M059J (cell line): ENCODE results near the gene GPR148. TPM values are rescaled to one million over a fixed set of nuclear protein-coding genes. Genes with fewer than 3 reads are reported as not detected.
A peak's percentile ranks its signal among the peaks of the same experiment; 100 is the strongest.
"Not testable (repeated sequence)": the region's sequence is repeated elsewhere in the genome, so short reads cannot be mapped to it uniquely, and the experiment has no call there.

Experiments used
- DNase-seq: peaks from one replicate; pipeline ENCODE4 v3.0.0-alpha.2; 2012; ENCODE audit warnings: low read depth
- total RNA-seq: library from RNA; depleted of rRNA; stranded (reverse); fragments of >200 nt; shearing (Covaris generic); gene quantifications from 2 replicates; pipeline ENCODE4 v1.2.3, GENCODE V29; 2014; rRNA removed

GPR148 gene, protein sequence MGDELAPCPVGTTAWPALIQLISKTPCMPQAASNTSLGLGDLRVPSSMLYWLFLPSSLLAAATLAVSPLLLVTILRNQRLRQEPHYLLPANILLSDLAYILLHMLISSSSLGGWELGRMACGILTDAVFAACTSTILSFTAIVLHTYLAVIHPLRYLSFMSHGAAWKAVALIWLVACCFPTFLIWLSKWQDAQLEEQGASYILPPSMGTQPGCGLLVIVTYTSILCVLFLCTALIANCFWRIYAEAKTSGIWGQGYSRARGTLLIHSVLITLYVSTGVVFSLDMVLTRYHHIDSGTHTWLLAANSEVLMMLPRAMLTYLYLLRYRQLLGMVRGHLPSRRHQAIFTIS
- total RNA-seq = not detected in 2 replicates

DNA sequence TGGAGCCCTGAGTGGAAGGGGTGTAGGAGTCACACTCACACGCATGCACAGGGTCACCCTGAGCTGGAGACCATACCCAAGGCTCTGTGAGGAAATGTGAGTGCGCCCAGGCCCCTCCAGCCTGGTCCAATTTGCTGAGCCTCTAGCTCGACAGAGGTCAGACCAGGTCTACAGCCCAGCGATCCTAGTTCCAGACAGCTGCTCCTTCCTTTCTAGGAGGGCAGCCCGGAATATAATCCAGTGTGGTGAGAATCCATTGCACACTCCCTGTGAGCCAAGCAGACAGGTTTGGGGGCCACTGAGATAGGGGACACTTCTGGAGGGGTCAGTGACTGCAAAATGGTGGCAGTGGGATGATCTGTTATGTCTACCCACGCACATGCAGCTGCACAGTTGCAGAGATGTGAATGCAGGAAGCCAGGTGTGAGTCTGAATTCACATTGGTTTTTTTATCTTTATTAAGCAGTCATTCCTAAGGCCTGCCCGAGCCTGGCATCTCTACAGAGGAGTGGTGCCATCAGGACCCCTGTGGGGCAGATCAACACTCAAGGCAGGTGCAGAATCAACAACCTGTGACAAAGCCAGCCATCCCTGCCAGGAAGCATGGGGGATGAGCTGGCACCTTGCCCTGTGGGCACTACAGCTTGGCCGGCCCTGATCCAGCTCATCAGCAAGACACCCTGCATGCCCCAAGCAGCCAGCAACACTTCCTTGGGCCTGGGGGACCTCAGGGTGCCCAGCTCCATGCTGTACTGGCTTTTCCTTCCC, at the start of gene GPR148:
Gene GPR148, plus strand, starts transcription at position 522 of the 768 bp plus-strand sequence. Its CDS starts 82 bp downstream, at position 604.
- DNase-seq = no peak

DNA sequence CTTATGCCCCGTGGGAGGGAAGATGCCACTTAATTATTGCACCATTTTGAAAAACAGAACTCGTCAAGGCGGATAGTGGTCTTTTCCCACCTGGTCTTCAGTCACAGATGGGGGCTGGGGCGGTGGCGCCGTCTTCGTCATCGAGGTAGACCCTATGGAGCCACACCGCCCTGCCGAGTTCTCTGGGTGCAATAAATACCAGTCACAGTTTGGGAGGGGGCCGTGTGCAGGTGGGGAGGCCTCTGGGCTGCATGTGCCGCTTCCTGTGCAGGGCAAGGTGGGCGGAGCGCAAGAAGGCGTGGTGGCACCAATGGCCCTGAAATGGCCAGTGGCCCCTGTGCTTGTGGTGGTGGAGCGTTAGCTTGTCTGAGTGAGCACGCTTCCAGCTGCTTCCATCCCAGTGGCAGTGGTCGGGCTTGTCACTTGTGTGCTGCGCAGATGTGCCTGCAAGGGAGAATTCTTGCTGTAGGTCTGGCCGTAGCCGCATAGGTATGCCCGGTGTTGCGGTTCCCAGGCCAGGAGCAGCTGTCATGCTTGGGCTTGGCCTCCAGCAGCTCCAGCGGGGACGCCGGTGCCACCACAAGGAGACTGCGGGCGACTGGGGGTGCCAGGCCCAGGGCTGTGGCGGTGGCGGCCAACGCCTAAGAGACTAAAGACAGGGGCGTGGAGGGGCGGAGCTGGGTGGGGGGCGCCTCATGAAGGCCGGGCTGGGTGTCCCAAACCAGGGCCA, 36.7 kb upstream of the GPR148 start:
- DNase-seq = not testable (repeated sequence)

DNA sequence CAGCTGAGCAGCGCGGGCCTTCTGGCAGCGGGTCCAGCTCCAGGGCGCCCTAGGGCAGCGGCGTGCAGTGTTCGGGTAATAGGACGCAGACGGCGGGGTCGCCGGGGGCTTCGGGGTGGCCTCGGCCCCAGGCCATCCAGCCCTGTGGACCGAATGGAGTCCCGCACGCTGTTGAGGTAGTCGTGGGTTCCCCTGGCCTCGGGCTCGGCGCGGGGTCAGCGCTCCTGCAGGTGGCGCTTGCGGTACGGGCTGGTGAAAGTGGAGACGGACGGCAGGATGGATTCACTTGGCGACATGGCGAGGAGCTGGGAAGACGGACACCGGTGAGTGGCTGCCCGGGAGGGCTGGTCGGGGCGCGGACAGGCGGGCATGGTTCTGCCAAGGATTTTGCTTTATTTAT, 35.4 kb upstream of the GPR148 start:
- DNase-seq = peak; percentile 17

DNA sequence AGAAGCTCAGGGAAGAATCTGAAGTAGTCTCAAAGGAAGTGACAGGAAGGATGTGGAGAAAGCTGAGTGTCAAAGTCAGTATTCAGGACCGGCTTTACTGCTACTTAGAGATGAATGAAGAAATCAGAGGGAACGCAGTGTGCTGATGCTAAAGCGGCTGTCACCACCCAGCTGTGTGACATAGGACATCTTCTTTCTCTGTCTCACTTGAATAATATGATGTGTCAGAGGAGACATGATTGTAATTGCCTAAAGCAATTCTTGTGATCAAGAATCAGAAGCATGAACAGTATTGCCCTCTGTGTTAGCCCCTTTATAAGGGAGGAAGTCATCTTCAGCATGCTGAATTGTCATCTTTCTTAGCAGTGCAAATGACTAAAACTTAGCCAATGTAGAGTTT, 25.6 kb upstream of the GPR148 start:
- not testable (repeated sequence) for DNase-seq

DNA sequence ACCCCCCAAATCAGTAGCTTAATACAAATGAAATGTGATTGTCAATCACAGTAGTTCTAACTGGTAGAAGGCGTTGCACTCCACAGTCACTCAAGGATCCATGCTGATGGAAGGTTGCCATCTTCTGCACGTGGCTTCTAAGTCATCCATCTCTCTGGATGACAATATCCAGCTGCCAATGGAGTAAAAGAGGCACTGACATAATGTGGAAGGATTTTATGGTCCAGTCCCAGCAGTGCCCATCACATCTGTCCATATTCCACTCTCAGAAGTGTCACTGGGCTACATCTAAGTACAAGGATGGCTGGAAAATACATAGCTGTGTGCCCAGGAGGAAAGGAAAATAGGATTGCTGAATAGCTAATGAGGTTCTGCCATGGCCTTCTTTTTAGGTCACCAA, 14.1 kb upstream of the GPR148 start:
- DNase-seq = not testable (repeated sequence)

DNA sequence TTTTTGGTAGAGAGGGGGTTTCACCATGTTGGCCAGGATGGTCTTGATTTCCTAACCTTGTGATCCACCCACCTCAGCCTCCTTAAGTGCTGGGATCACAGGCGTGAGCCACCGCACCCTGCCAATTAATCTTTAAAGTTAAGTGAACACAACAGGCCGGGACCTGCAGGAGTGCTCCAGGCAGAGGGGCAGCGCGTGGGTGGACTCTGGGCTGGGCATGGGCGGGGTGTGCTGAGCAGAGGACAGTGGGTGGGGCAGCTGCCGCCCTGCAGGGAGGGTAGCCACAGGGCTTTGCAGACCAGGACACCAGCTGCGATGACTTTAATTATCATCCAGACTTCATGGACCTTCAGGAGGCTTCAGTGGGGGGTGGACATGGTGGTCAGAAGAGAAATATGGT, 8.8 kb upstream of the GPR148 start:
- no peak for DNase-seq

DNA sequence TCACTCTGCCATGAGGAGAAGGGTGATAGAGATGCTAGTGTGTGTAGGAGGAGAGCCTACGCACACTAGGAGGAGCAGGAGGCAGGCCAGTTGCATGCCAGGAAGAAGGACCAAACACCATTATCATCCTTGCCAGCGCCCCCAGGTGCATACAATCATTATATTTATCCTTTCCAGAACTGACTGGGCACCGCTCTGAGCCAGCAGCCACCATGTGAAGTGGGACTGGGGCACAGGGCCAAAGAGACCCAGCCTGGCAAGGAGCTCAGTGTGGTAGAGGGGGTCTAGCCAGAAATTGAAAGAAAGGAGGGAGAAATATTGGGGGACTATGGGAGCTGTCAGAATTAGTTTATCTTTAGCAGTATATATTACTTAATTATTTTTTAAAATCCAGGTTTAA, 8.3 kb upstream of the GPR148 start:
- no peak for DNase-seq

DNA sequence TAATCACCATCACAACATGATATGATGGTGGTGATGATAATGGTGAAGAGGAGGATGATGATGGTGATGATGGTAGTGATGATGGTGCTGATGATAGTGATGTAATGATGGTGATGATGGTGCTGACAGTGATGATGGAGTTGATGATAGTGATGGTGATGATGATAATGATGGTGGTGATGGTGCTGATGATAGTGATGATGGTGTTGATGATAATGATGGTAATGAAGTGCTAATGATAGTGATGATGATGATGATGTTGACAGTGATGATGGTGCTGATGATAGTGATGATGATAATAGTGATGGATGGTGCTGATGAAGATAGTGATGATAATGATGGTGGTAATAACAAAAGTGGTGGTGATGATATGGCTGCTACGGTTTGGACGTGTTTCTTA, 4.4 kb upstream of the GPR148 start:
- DNase-seq = no peak

DNA sequence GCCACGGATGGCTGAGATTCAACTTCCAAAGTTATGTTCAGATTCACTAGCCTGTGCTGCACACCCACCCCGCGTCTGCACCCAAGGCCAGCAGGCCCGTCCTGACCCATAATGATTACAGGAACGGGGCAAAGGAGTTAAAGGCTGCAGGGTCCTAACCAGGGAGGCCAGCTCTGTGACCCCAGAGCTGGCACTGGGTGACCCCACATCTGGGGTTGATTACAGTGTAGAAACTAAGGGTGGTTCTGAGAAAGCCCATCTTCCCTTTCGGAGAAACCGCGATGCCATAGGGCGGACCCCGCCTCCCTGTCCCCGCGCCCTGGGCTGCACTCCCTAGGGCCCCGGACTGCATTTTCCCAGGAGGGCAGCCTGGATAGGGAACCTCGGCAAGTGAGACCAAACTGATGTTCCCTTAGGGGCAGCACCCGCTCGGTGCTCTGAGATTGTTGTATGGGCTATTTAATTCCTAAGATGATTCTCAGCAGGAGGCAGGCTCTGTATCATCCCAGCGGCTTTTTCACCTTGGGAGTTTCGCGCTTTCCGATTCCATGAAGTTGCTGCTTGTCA, 2.2 kb upstream of the GPR148 start:
- DNase-seq = no peak

DNA sequence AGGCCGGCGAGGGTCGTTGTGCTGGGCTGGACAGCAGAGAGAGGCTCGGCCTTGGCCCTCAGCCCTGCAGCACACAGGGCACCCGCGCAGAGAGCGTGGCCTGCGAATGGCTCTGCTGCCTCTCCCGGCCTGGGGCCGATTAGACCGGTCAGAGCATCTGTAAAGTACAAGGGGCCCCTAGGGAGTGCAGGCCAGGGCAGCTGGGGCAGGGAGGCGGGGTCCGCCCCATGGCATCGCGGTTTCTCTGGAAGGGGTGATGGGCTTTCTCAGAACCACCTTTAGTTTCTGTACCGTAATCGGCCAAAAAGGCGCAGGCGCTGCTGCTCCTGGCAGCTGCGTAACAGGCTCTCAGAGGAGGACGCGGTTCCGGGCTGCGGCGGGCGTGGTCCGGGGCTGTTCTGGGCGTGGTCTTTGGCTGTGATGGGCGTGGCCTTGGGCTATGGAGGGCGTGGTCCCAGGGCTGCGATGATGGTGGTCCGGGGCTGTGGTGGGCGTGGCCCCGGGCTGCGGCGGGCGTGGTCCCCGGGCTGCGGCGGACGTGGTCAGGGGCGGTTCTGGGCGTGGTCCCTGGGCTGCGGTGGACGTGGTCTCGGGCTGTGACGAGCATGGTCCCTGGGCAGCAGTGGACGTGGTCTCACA, 1.5 kb upstream of the GPR148 start:
- peak; percentile 33 for DNase-seq

DNA sequence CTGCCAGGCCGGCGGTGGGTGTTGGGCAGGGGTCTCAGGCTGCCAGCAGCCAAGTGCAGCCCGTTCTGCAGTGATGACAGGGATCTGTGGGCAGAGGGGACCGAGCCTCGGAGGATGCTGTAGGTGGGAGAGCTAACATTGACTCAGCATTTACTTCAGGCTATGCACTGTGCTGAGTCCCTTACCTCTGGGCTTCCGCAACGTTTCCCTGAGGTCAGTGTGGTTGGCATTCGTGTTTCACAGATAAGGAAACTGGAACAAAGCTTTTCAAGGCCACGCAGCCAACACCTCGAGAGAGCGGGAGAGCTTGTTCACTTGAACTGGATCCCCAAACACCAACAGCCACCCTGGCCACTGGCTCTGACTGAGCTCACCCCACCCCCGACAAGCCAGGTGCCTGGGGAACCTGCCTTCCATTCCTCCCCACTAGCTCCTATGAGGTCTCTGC, 839 bp upstream of the GPR148 start:
- DNase-seq = no peak

DNA sequence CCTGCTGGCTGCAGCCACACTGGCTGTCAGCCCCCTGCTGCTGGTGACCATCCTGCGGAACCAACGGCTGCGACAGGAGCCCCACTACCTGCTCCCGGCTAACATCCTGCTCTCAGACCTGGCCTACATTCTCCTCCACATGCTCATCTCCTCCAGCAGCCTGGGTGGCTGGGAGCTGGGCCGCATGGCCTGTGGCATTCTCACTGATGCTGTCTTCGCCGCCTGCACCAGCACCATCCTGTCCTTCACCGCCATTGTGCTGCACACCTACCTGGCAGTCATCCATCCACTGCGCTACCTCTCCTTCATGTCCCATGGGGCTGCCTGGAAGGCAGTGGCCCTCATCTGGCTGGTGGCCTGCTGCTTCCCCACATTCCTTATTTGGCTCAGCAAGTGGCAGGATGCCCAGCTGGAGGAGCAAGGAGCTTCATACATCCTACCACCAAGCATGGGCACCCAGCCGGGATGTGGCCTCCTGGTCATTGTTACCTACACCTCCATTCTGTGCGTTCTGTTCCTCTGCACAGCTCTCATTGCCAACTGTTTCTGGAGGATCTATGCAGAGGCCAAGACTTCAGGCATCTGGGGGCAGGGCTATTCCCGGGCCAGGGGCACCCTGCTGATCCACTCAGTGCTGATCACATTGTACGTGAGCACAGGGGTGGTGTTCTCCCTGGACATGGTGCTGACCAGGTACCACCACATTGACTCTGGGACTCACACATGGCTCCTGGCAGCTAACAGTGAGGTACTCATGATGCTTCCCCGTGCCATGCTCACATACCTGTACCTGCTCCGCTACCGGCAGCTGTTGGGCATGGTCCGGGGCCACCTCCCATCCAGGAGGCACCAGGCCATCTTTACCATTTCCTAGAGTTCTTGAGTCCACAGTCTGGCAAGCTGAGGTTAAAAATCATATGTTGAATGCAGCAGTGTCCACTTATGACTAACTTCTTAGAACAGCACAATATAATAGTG, 741 bp downstream of the GPR148 start:
- DNase-seq = no peak

DNA sequence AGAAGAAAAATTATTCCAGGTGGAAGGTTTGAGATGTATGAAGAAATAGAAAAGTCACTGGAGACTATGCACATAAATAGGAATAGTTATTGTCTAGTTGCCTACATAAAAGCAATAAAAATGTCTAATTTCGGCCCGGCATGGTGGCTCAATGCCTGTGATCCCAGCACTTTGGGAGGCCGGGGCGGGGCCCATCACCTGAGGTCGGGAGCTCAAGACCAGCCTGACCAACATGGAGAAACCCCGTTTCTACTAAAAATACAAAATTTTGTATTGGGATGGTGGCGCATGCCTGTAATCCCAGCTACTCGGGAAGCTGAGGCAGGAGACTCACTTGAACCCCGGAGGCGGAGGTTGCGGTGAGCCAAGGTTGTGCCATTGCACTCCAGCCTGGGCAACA, 3.4 kb downstream of the GPR148 start:
- DNase-seq = not testable (repeated sequence)

DNA sequence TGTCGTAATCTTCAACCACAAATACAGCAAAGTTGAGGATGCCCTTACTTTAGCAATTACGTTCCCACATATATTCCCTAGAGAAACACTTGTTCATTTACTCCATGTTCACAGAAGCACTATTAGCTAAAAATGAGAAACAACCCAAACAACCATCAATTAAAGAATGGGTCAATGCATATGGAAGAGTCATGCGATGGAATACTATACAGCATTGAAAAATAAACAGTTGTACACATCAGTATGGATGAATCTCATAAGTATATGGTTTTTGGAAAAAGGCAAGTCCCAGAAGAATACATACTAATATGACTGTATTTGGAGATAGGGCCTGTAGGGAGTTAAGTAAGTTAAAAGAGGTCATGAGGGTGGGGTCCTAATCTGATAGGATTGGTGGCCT, 6.3 kb downstream of the GPR148 start:
- DNase-seq = no peak

DNA sequence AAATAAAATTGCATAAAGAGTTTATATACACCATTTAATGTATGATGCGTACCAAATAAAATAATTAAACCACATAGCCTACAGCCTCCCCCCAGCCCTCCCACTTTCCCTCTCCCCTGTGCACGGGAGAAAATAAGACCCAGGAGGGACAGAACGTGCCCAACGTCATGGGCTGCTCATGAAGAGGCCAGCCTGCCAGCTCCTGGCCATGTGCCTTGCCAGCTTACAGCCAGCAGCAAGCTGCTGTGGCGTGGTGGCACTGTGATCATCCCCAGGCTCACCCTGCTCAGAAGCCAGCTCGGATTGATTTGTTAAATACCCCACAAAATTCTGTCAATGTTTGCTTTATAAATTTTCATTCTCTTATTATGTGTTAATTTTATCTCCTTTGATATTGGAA, 7.6 kb downstream of the GPR148 start:
- DNase-seq = no peak

DNA sequence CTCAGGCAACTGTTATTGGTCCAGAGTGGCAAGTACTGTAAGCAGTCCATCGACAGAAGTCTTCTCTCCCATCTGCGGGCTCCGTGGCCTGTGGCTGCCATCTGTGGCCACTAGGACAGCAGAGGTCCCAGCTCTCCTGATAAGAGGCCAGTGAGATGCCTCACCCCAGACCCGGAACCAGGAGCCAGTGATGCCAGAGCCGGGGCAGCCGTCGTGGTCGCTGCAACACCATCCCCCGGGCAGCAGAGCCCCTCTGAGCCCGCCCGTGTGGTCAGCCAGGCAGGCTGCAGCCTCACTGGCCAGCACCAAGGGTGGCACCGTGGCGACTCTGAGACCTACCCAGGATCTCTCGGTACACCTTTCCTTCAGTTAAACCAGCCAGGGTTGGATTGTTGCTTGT, 8.7 kb downstream of the GPR148 start:
- DNase-seq = no peak

DNA sequence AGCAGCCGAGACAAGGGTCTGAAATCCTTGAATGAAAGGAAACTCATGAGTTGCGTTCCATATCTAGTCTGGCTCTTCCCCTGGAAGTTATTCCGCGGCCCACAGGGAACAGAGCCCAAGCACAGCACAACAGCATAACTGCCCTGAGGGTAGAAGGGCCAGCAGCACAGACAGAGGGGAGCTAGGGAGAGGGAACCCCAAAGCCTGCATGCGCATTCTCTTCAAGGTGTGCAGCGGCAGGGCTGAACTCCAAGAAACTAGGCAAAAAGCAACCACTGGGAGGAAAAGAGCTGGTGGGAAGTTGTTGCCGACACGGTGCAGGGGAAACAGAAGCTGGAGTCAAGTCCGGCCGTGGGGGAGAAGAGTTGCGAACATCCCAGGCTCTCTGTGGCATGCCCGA, 11.8 kb downstream of the GPR148 start:
- DNase-seq = no peak

DNA sequence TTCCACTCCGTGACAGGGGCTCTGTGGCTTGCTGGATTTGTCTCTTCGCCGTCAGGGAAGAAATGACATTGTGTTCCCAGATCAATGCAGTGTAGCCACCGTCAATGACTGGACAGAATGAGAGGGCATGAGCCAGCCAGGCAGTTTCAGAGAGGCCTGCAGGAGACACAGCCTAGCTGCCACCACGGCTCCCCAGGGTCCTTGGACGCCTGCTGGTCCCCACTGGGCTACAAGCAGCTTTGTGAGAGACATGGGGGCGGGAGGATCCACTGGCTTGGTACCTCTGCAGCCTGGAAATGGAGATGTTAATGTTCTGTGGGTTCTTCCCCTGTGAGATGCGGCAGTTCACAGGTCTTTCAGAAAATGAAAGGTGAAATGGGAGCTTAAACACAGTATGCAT, 14.4 kb downstream of the GPR148 start:
- DNase-seq = no peak

DNA sequence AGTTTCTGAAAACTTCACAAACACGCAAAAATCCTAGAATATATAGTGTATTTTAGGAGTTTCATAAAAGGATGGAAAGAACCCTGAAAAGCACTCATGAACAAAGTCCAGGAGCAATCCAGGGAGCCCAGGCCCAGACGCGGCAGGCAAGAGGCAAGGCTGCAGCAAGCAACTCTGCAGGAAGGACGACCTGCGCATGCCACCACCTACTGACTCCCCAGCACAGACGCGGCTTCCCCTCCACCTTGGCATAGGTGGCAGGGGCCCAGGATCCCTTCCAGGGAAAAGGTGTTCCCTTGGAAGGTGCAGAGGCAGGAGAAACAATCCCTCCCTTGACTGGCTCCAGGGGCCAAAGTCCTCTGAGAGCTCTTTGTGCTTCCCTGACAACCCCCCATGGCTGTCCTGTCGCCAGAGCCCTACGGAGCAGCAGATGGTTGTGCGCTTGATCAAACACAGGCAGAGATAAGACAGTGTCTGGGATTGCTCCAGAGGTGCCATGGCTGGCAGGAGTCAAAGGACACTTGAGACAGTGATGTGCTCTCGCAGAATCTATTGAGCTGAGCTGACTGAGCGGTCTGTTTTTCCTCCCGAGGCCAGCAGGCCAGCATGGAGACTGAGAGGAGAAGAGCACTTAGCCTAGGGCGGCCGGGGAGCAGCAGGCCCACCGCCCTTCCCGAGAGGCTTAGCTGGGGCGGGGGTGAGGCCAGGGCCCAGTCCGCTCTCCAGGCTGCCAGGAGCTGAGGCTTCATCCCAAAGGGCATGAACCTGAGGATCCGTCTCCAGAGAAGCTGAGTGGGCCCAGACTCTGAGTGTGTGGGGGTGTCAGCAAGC, 15.6 kb downstream of the GPR148 start:
- no peak for DNase-seq
